Uterus (tissue), 4 donors: Measurements from ENCODE around the gene WWP2. TPM values are rescaled to one million over a fixed set of nuclear protein-coding genes. Genes with fewer than 3 reads are reported as not detected.

ENCODE experiments used
- DNase-seq, 2 donors: peaks; one replicate each; pipeline ENCODE4 v3.0.0-alpha.2; 2019 to 2020
- H3K27ac ChIP-seq, 2 donors: fragments of 200-600 bp; sonication (generic); 1 replicate in 1 of 2; 2 replicates in 1 of 2; pipeline ENCODE4 v1.5.1; 2016 to 2018
- H3K27me3 ChIP-seq, 2 donors: fragments of 200-600 bp; sonication (generic); one replicate each; pipeline ENCODE4 v1.5.1; 2018 to 2019; ENCODE audit warnings: control low read depth in 1 of 2
- H3K36me3 ChIP-seq, 2 donors: fragments of 200-600 bp; sonication (generic); one replicate each; pipeline ENCODE4 v1.5.1; 2019; ENCODE audit warnings: control low read depth in 1 of 2
- H3K4me1 ChIP-seq, 2 donors: fragments of 200-600 bp; sonication (generic); one replicate each; pipeline ENCODE4 v1.5.1; 2018 to 2019; ENCODE audit warnings: control low read depth in 1 of 2
- H3K4me3 ChIP-seq, 2 donors: fragments of 200-600 bp; sonication (generic); 1 replicate in 1 of 2; 2 replicates in 1 of 2; pipeline ENCODE4 v1.5.1; 2018 to 2019; ENCODE audit warnings: mild to moderate bottlenecking in 1 of 2
- H3K9me3 ChIP-seq, 2 donors: fragments of 200-600 bp; sonication (generic); one replicate each; pipeline ENCODE4 v1.5.1; 2019; ENCODE audit warnings: control low read depth in 1 of 2
- POLR2A ChIP-seq, 2 donors: fragments of 450-650 bp; IDR thresholded peaks; one replicate each; pipeline ENCODE4 v1.6.1; 2016; ENCODE audit warnings: antibody characterized with exemption in 2 of 2, mild to moderate bottlenecking in 1 of 2, moderate library complexity in 1 of 2
- intact Hi-C: fragments of 100-400 bp; cut with DNase I; formaldehyde crosslinking; loops from one replicate; pipeline ENCODE4 v1.15.1; 2023; ENCODE audit warnings: low total_unique reads
- total RNA-seq, 4 donors: library from RNA; depleted of rRNA in 3 of 4; stranded (reverse); fragments of >200 nt in 3 of 4; gene quantifications; one replicate each; pipeline versions ENCODE4 v1.1.0 to v1.2.4, GENCODE V29; 2014 to 2023
- TF ChIP-seq, protein P1 (sequence below), 4 experiments: fragments of 200-600 bp in 2 of 4; fragments of 450-650 bp in 2 of 4; sonication (generic) in 2 of 4; IDR thresholded peaks; one replicate each; pipeline ENCODE4 v1.5.1; 2016 to 2019; ENCODE audit warnings: antibody characterized with exemption in 4 of 4, mild to moderate bottlenecking in 2 of 4, moderate library complexity in 1 of 4
- donor health status: DM: yes; HTN: yes; CAD: no.

WWP2 gene
- total RNA-seq, 4 donors from 2014 or later, result 12.8 to 57.9 (median 32.4) TPM

GRCh38 chr16:69909043-69909442 is 146.9 kb downstream of the WWP2 start:
- intact Hi-C loops, result no loop called here

GRCh38 chr16:69909760-69910159 is 147.6 kb downstream of the WWP2 start:
- intact Hi-C loops, result no loop called here

More at GRCh38 chr16:69909043-69909442, 146.9 kb downstream of the WWP2 start:
- DNase-seq, result no peak
- no peaks in the 10 kb centered on the region for H3K9me3 ChIP-seq
- no peaks in the 10 kb centered on the region for H3K27me3 ChIP-seq
- TF ChIP-seq POLR2A (IDR thresholded peaks at IDR 0.05), result no peak
- TF ChIP-seq, protein P1, sequence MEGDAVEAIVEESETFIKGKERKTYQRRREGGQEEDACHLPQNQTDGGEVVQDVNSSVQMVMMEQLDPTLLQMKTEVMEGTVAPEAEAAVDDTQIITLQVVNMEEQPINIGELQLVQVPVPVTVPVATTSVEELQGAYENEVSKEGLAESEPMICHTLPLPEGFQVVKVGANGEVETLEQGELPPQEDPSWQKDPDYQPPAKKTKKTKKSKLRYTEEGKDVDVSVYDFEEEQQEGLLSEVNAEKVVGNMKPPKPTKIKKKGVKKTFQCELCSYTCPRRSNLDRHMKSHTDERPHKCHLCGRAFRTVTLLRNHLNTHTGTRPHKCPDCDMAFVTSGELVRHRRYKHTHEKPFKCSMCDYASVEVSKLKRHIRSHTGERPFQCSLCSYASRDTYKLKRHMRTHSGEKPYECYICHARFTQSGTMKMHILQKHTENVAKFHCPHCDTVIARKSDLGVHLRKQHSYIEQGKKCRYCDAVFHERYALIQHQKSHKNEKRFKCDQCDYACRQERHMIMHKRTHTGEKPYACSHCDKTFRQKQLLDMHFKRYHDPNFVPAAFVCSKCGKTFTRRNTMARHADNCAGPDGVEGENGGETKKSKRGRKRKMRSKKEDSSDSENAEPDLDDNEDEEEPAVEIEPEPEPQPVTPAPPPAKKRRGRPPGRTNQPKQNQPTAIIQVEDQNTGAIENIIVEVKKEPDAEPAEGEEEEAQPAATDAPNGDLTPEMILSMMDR (IDR thresholded peaks at IDR 0.05), result no peak
- no peaks in the 10 kb centered on the region for H3K36me3 ChIP-seq
- no peak overlapping the region for H3K27ac ChIP-seq
- H3K4me1 ChIP-seq, result no peaks in the 10 kb centered on the region
- no peak overlapping the region for H3K4me3 ChIP-seq

GRCh38 chr16:69910964-69911363 is 148.8 kb downstream of the WWP2 start:
- no peak for TF ChIP-seq POLR2A (IDR thresholded peaks at IDR 0.05)
- TF ChIP-seq, protein P1 (IDR thresholded peaks at IDR 0.05), result no peak
- Histone ChIP-seq H3K27ac (no peak overlapping the region), H3K4me1 (no peaks in the 10 kb centered on the region), H3K27me3 (no peaks in the 10 kb centered on the region), H3K4me3 (no peak overlapping the region), H3K9me3 (no peaks in the 10 kb centered on the region), H3K36me3 (no peaks in the 10 kb centered on the region)
- intact Hi-C loops, result no loop called here
- no peak for DNase-seq

More at GRCh38 chr16:69909760-69910159, 147.6 kb downstream of the WWP2 start:
- H3K36me3 ChIP-seq, result no peaks in the 10 kb centered on the region
- H3K4me1 ChIP-seq, result no peaks in the 10 kb centered on the region
- DNase-seq, result no peak
- TF ChIP-seq, protein P1 (IDR thresholded peaks at IDR 0.05), result no peak
- TF ChIP-seq POLR2A (IDR thresholded peaks at IDR 0.05), result no peak
- no peaks in the 10 kb centered on the region for H3K27me3 ChIP-seq
- no peaks in the 10 kb centered on the region for H3K9me3 ChIP-seq
- H3K27ac ChIP-seq, result no peak overlapping the region
- H3K4me3 ChIP-seq, result no peak overlapping the region

GRCh38 chr16:69916462-69916861 is 154.3 kb downstream of the WWP2 start:
- H3K36me3 ChIP-seq, result no peaks in the 10 kb centered on the region
- no peaks in the 10 kb centered on the region for H3K9me3 ChIP-seq
- H3K27me3 ChIP-seq, result no peaks in the 10 kb centered on the region
- DNase-seq, result no peak
- intact Hi-C loops, result no loop called here
- no peak for TF ChIP-seq POLR2A (IDR thresholded peaks at IDR 0.05)
- TF ChIP-seq, protein P1 (IDR thresholded peaks at IDR 0.05), result no peak
- H3K27ac ChIP-seq, result peak overlapping the region; percentile 71 to 80
- H3K4me1 ChIP-seq, result peaks cover 0 to 3% of the 10 kb centered on the region in 2 donors
- H3K4me3 ChIP-seq, result no peak overlapping the region

GRCh38 chr16:69917311-69917710 is 155.2 kb downstream of the WWP2 start:
- H3K36me3 ChIP-seq, result no peaks in the 10 kb centered on the region
- no peak for DNase-seq
- no peaks in the 10 kb centered on the region for H3K9me3 ChIP-seq
- H3K27ac ChIP-seq, result peak overlapping the region; percentile 71 to 80
- H3K4me1 ChIP-seq, result peaks cover 0 to 3% of the 10 kb centered on the region in 2 donors
- intact Hi-C loops, result no loop called here
- peak overlapping the region in 1 of 2 donors; percentile 23 for H3K4me3 ChIP-seq
- no peaks in the 10 kb centered on the region for H3K27me3 ChIP-seq
- TF ChIP-seq POLR2A (IDR thresholded peaks at IDR 0.05), result no peak
- TF ChIP-seq, protein P1 (IDR thresholded peaks at IDR 0.05), result no peak
